ENCODE measurements around the gene SF3A1.

- TF ChIP-seq EZH2 (IDR thresholded peaks at IDR 0.05) (no peak), JUND (IDR thresholded peaks at IDR 0.05) (no peak), REST (IDR thresholded peaks at IDR 0.05; ENCODE audit: low read depth) (no peak), POLR2A (IDR thresholded peaks at IDR 0.05; ENCODE audit: borderline replicate concordance, extremely low read depth, insufficient read depth, insufficient read length) (no peak), CTCF (IDR thresholded peaks at IDR 0.05 in 2 of 3, conservative IDR thresholded peaks at IDR 0.05 in 1 of 3; ENCODE audit: borderline replicate concordance in 1 of 3, insufficient read depth in 1 of 3, low read depth in 2 of 3, low read length in 2 of 3) (no peak), ZFX (IDR thresholded peaks at IDR 0.05) (no peak), CEBPB (IDR thresholded peaks at IDR 0.05; ENCODE audit: low read depth) (no peak), YY1 (IDR thresholded peaks at IDR 0.05; ENCODE audit: extremely low read depth, insufficient replicate concordance, low read depth, low read length) (no peak), ZBTB33 (IDR thresholded peaks at IDR 0.05; ENCODE audit: extremely low read depth, insufficient replicate concordance, low read length) (no peak), MAX (IDR thresholded peaks at IDR 0.05) (no peak), ELF1 (IDR thresholded peaks at IDR 0.05; ENCODE audit: borderline replicate concordance, low read depth) (no peak), POLR2AphosphoS5 (IDR thresholded peaks at IDR 0.05; ENCODE audit: low read depth, low read length) (no peak), SIN3A (IDR thresholded peaks at IDR 0.05; ENCODE audit: low read depth) (no peak), EGR1 (IDR thresholded peaks at IDR 0.05; ENCODE audit: low read depth) (no peak)
Measured at GRCh38 chr22:30325065-30325720, 31.5 kb downstream of the SF3A1 start.
